Activated CD4-positive, alpha-beta T cell treated with anti-CD3 and anti-CD28 coated beads for 1 hour (primary cell): Measurements from ENCODE around the gene NDNF.

ENCODE experiments used
- DNase-seq: peaks from one replicate; pipeline ENCODE4 v3.0.0-alpha.2; 2020

NDNF gene

DNA sequence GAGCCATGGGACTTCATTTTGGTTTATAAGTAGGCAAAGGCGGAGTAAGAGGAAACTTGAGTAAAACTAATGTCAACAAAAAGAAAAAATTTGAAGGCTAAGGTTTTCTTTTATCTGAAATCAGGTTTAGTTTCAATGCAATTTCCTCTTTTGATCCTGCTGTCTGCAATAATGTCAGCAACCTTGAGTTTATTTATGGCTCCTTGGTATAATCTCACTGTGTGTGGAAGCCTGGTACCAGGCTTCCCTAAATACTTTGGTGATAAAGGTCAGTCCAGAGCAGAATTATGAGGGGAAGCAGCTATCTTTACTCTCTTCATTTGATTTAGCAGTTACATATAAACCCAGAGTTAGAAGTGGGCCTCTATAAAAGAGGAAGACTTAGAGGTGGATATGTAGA lies 57.8 kb downstream of the NDNF start:
- no peak for DNase-seq

DNA sequence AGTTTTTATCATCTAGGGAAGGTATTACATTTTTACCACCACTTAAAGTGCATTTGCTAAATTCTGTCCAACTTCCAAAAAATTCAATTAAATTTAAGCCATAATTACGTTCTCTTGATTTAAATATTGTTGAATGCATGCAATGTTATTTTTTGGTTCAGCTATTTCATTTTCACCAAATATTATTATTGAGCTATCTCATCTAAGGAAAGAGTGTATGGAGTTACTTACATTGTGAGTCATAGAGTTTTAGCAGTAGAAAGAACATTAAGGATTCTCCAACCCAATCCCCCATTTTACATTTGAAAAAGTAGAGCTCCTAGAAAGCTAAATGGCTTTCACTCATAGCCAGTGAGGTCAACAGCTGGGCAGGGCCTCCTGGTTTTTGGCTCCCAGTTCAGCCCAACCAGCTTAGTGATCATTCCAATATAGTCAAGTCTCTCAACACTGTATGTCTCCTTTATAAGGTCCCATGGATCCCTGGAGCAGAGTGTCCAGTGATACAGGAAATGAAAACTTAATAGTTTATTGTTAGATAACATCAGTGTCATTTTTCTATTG lies 60.5 kb downstream of the NDNF start:
- DNase-seq, result no peak

DNA sequence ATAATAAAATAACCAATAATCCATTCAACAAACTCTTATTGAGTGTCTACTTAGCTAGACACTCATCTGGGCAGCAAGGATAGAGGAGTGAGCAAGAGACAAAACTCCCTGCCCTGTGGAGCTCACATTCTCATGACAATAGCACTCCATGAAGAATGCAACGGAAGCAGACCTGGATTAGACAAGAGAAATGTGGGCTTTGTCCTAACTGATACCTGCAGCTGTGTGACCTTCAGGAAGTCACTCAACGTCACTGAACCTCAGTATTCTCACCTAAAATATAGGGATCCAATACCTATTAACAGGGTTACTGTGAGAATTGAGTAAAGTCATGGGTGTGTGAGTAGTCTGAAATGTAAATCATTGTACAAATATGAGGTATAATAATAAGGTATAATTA lies 61.2 kb downstream of the NDNF start:
- DNase-seq, result no peak

DNA sequence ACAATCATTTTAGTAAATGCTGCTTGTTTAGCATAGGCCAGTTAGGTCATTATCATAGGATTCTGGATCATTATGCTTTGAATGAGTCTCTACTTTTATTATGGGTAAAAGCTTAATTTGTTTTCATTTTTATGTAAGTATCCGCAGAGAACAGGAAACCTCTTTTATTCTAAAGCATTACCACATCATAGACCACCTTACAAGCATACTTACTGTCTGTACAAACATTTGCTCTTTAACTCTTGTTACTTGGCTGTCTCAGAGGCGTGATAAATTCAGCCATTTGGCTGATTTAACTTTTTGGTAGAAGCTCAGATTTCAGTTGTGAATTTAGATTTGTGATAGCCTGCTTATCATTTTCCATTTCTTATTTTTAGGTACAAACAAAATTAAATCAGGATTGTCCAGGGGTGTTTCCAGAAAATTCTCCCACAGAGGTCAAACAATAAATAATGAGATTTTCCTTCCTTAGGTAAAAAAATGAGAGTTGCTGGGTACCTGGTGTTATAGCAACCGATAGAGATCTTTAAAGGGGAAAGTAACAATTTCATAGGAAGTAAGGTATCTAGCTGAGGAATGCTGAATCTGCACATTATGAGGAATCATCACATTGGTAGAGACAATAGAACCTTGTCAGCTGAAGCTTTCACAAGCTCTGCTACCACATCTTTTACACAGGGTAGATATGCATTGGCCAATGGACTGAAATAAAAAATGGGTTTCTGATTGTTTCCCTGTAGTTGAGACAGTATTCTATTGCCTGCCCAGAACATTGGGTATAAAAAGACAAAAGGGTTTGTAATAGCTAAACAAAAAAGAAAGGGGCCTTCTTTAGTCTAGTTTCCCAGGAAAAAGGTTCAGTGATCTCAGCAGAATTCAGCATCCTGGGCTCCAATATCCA lies 62.5 kb downstream of the NDNF start:
- no peak for DNase-seq

DNA sequence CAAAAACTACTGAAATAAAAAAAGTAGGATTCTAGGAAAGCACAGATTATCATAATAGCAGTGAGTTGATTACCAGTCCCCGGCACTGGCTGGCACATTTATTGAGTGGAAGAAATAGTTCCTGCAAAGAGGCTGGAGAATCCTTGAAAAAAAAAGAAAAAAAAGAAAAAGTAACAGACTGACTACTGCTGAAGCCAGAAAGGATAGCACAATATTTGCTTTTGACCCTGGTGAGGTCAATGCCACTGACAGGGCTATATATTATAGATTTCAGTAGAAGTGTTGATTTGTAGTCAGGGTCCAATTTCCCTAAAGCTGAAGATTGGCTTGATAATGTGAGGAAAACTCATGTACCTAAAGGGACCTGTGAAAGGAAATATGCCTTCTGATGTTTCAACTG lies 64.7 kb downstream of the NDNF start:
- no peak for DNase-seq

DNA sequence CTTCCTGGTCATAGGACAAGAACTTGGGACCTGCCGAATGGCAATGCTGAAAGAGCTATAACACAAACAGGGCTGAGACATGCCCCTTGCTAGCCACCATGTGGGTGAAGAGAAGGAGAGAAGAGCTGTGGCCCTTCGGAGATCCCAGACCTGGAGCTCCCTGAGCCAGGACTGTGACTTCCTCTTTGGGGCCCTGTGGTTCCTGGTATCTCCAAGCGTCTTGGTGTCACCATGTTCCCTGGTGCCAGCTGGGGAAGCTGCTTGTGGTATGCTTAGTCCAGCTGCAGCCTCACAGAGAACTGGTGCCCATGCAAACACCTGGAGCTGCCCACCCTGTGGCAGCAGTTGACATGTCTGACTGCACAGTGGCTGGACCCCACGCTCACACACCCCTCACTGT lies 68.5 kb downstream of the NDNF start:
- no peak for DNase-seq

DNA sequence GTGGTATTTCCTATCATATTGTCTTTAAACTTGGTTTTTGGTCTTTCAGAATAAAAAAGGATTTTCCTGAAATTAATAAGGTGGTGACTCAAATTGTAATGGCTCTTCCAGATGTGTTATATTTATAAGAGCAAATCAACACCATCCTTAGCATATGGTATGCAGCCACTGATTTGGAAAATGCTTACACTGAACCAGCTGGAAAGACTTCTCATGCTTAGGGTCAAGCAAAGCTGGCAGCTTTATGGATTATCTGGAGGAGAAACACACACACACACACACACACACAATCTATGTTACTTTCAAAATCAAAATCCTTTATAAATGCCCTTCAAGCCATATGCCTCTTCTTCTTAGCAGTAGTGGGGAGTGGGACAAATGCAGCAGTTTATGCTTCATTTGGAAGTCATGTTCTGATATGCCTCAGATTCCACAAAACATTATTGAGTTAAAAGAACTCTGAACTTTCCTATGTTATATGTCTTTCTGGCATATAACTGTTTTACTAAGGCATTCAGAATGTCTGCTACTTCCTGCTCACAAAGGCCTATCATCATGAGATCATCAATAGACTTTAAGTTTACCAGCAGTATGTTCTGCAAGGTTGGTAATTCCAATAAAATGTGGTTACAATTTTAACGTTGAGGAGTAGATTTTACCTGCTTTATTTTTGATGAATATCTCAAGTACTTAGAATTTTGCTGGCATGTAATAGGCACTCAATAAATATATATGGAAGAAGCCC lies 76.9 kb downstream of the NDNF start:
- no peak for DNase-seq

DNA sequence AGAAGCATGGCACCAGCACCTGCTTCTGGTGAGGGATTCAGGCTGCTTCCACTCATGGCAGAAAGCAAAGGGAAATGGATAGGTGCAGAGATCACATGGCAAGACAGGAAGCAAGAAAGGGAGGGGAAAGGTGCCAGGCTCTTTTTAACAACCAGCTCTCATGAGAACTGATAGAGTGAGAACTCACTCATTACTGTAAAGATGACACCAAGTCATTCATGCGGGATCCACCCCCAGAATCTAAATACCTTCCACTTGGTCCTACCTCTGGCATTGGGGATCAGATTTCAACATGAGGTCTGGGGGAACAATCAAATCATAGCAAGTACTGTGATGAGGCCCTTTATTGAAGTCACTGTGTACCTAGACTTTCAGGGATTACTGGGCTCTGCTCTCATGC lies 77.8 kb downstream of the NDNF start:
- no peak for DNase-seq

DNA sequence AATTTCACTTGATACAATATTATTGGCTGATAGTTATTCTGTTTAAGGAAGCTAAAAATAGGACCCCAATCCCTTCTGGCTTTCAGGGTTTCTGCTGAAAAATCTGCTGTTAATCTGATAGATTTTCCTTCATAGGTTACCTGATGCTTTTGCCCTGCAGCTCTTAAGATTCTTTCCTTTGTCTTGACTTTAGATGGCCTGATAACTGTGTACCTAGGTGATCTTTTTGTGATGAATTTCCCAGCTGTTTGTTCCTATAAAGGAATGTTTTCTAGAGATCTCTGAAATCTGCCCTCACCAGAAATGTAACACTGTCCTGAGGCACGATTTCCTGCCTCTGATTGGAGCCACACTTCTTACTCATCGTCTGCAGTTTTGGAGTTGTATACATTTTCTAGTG lies 80.5 kb downstream of the NDNF start:
- DNase-seq, result no peak

DNA sequence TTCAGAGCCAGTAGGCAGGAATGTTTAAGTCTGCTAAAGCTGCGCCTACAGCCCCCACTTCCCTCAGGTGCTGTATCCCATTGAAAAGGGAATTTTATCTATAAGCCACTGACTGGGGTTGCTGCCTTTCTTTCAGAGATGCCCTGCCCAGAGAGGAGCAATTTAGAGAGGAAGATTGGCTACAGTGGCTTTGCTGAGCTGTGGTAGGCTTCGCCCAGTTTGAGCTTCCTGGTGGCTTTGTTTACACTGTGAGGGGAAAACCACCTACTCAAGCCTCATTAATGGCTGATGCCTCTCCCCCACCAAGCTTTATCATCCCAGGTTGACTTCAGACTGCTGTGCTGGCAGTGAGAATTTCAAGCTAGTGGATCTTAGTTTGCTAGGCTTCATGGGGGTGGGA lies 82.1 kb downstream of the NDNF start:
- no peak for DNase-seq
